KMS-11 (cell line): Measurements from ENCODE around the gene S100A13.

ENCODE experiments used
- H2AFZ ChIP-seq: fragments of 200-600 bp; sonication (generic); 2 replicates; pipeline ENCODE4 v1.6.1; 2016; ENCODE audit warnings: antibody characterized with exemption, mixed run types, low read depth
- H3K27ac ChIP-seq: fragments of 200-600 bp; sonication (generic); 2 replicates; pipeline ENCODE4 v1.6.1; 2016; ENCODE audit warnings: mild to moderate bottlenecking, mixed run types
- H3K27me3 ChIP-seq: fragments of 200-600 bp; sonication (generic); 2 replicates; pipeline ENCODE4 v1.6.1; 2017; ENCODE audit warnings: mild to moderate bottlenecking, low read depth, mixed run types, moderate library complexity; ENCODE audit not compliant: insufficient read depth
- H3K36me3 ChIP-seq: fragments of 200-600 bp; sonication (generic); 2 replicates; pipeline ENCODE4 v1.6.1; 2017; ENCODE audit warnings: mild to moderate bottlenecking, mixed run types; ENCODE audit not compliant: insufficient read depth
- H3K4me1 ChIP-seq: fragments of 200-600 bp; sonication (generic); 2 replicates; pipeline ENCODE4 v1.6.1; 2016; ENCODE audit warnings: mild to moderate bottlenecking, low read depth, mixed run types; ENCODE audit not compliant: poor library complexity, severe bottlenecking
- H3K4me2 ChIP-seq: fragments of 200-600 bp; sonication (generic); 2 replicates; pipeline ENCODE4 v1.7.0; 2016; ENCODE audit warnings: mild to moderate bottlenecking, mixed run types
- H3K4me3 ChIP-seq: fragments of 200-600 bp; sonication (generic); IDR thresholded peaks from 2 replicates; pipeline ENCODE4 v1.6.1; 2017; ENCODE audit warnings: low read depth, low read length, mixed read lengths; ENCODE audit not compliant: insufficient read depth
- H3K79me2 ChIP-seq: fragments of 200-600 bp; sonication (generic); 2 replicates; pipeline ENCODE4 v1.6.1; 2016; ENCODE audit warnings: low read depth, mixed run types; ENCODE audit not compliant: insufficient read depth
- H3K9ac ChIP-seq: fragments of 200-600 bp; sonication (generic); 2 replicates; pipeline ENCODE4 v1.6.1; 2016; ENCODE audit warnings: mild to moderate bottlenecking, mixed run types
- H4K20me1 ChIP-seq: fragments of 200-600 bp; sonication (generic); 2 replicates; pipeline ENCODE4 v1.6.1; 2016; ENCODE audit warnings: mild to moderate bottlenecking, mixed run types; ENCODE audit not compliant: insufficient read depth
- CTCF ChIP-seq: fragments of 200-600 bp; sonication (generic); conservative IDR thresholded peaks from 2 replicates; pipeline ENCODE4 v1.6.1; 2017; ENCODE audit warnings: low read depth, mild to moderate bottlenecking, antibody characterized with exemption, low read length, moderate library complexity, mixed read lengths

S100A13 gene

GRCh38 chr1:153569465-153569864 is 57.8 kb downstream of the S100A13 start:
- Histone ChIP-seq H3K27ac (no peak overlapping the region), H4K20me1 (no peaks in the 10 kb centered on the region), H2AFZ (peak overlapping the region; percentile 98; the same call in 1 of the 2 replicates), H3K4me3 (no peak overlapping the region), H3K79me2 (no peaks in the 10 kb centered on the region), H3K9ac (no peak overlapping the region), H3K4me1 (peaks cover 28% of the 10 kb centered on the region), H3K36me3 (no peaks in the 10 kb centered on the region), H3K27me3 (no peaks in the 10 kb centered on the region), H3K4me2 (no peak overlapping the region)
- TF ChIP-seq CTCF = no peak
